GM12878 (cell line): Measurements from ENCODE around the gene PYGM.

ENCODE experiments used
- ATF7 ChIP-seq: fragments of 450-650 bp; IDR thresholded peaks from 2 replicates; pipeline ENCODE4 v1.6.1; 2016; ENCODE audit warnings: low read depth, mild to moderate bottlenecking
- CEBPB ChIP-seq, 2 experiments: fragments of 150-350 bp in 1 of 2; IDR thresholded peaks; 2 replicates each; pipeline ENCODE4 v1.6.1; 2012 to 2014; ENCODE audit warnings: low read depth in 2 of 2, low read length in 2 of 2, borderline replicate concordance in 1 of 2, inconsistent platforms in 1 of 2
- CTCF ChIP-seq, 3 experiments: IDR thresholded peaks in 2 of 3; conservative IDR thresholded peaks in 1 of 3; 2 replicates each; pipeline ENCODE4 v1.5.1; 2011; ENCODE audit warnings: low read depth in 3 of 3, low read length in 3 of 3, mild to moderate bottlenecking in 3 of 3, control low read depth in 2 of 3, moderate library complexity in 2 of 3, inconsistent platforms in 1 of 3, mixed read lengths in 1 of 3; ENCODE audit not compliant: control insufficient read depth in 2 of 3, insufficient read depth in 1 of 3; ENCODE audit errors: extremely low read depth in 1 of 3
- E4F1 ChIP-seq: fragments of 450-650 bp; IDR thresholded peaks from 2 replicates; pipeline ENCODE4 v1.6.1; 2018; ENCODE audit warnings: borderline replicate concordance, mild to moderate bottlenecking; ENCODE audit not compliant: partially characterized antibody
- EP300 ChIP-seq, 2 experiments: fragments of 150-350 bp in 1 of 2; IDR thresholded peaks; 2 replicates each; pipeline ENCODE4 v1.6.1; 2011 to 2012; ENCODE audit warnings: low read depth in 2 of 2, low read length in 2 of 2, borderline replicate concordance in 1 of 2, improper control_type of control experiment in 1 of 2, inconsistent platforms in 1 of 2; ENCODE audit not compliant: control insufficient read depth in 1 of 2
- NR2F1 ChIP-seq: fragments of 450-650 bp; conservative IDR thresholded peaks from 2 replicates; pipeline ENCODE4 v1.6.1; 2017; ENCODE audit warnings: mild to moderate bottlenecking
- PAX8 ChIP-seq: fragments of 450-650 bp; IDR thresholded peaks from 2 replicates; pipeline ENCODE4 v1.6.1; 2017; ENCODE audit warnings: mild to moderate bottlenecking, moderate library complexity
- POLR2A ChIP-seq: IDR thresholded peaks from 2 replicates; pipeline ENCODE4 v1.6.1; 2011; ENCODE audit warnings: low read depth, mild to moderate bottlenecking, low read length
- POU2F2 ChIP-seq: IDR thresholded peaks from 3 replicates; pipeline ENCODE4 v1.6.1; 2011; ENCODE audit warnings: low read depth, mild to moderate bottlenecking, low read length, borderline replicate concordance
- YY1 ChIP-seq: IDR thresholded peaks from 2 replicates; pipeline ENCODE4 v1.6.1; 2011; ENCODE audit warnings: low read depth, mild to moderate bottlenecking, low read length
- ZNF24 ChIP-seq: fragments of 450-650 bp; IDR thresholded peaks from 2 replicates; pipeline ENCODE4 v1.6.1; 2017; ENCODE audit warnings: antibody characterized with exemption, mild to moderate bottlenecking

GRCh38 chr11:64784813-64785581 is 25.2 kb upstream of the PYGM start:
- TF ChIP-seq POU2F2 = no peak
- no peak for TF ChIP-seq YY1
- TF ChIP-seq PAX8 = no peak
- no peak for TF ChIP-seq POLR2A
- no peak for TF ChIP-seq ZNF24
- no peak for TF ChIP-seq ATF7
- no peak for TF ChIP-seq CEBPB (IDR thresholded peaks at IDR 0.05; ENCODE audit: borderline replicate concordance in 1 of 2, low read depth in 2 of 2, low read length in 2 of 2)
- no peak for TF ChIP-seq NR2F1
- no peak for TF ChIP-seq CTCF (IDR thresholded peaks at IDR 0.05 in 2 of 3, conservative IDR thresholded peaks at IDR 0.05 in 1 of 3; ENCODE audit: control insufficient read depth in 2 of 3, extremely low read depth in 1 of 3, insufficient read depth in 1 of 3, low read depth in 3 of 3, low read length in 3 of 3)
- no peak for TF ChIP-seq EP300 (IDR thresholded peaks at IDR 0.05; ENCODE audit: borderline replicate concordance in 1 of 2, control insufficient read depth in 1 of 2, low read depth in 2 of 2, low read length in 2 of 2)
- no peak for TF ChIP-seq E4F1
